GM10266 (cell line): ENCODE measurements around the gene FOXP1.

Source experiments
- DNase-seq: peaks from one replicate; pipeline ENCODE4 v3.0.0; 2012; ENCODE audit errors: extremely low spot score
- TF ChIP-seq, protein P1 (sequence below): IDR thresholded peaks from 2 replicates; pipeline ENCODE4 v1.5.1; 2012; ENCODE audit warnings: mild to moderate bottlenecking, low read depth; ENCODE audit not compliant: control insufficient read depth, insufficient read depth; ENCODE audit errors: missing control alignments

The FOXP1 gene

DNA sequence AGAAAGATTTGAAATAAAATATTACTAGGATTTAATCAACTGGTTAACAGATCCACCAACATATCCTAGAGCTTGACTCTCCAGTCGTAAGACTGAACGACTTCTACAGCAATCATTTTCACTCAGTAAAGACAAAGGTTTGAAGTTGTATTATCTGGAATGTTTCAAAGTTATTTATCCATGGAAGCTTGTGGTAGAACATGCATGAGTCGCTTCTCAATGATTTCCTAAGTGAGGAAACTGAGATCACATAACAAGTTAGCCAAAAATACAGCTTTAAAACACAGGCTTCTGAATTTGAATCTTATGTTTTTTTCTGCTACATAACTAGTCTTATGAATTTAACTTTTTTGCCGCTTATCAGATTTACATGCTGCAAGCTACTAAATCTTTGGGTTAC lies 241.8 kb downstream of the FOXP1 start:
- no peak for DNase-seq
- TF ChIP-seq, protein P1, sequence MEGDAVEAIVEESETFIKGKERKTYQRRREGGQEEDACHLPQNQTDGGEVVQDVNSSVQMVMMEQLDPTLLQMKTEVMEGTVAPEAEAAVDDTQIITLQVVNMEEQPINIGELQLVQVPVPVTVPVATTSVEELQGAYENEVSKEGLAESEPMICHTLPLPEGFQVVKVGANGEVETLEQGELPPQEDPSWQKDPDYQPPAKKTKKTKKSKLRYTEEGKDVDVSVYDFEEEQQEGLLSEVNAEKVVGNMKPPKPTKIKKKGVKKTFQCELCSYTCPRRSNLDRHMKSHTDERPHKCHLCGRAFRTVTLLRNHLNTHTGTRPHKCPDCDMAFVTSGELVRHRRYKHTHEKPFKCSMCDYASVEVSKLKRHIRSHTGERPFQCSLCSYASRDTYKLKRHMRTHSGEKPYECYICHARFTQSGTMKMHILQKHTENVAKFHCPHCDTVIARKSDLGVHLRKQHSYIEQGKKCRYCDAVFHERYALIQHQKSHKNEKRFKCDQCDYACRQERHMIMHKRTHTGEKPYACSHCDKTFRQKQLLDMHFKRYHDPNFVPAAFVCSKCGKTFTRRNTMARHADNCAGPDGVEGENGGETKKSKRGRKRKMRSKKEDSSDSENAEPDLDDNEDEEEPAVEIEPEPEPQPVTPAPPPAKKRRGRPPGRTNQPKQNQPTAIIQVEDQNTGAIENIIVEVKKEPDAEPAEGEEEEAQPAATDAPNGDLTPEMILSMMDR: no peak

DNA sequence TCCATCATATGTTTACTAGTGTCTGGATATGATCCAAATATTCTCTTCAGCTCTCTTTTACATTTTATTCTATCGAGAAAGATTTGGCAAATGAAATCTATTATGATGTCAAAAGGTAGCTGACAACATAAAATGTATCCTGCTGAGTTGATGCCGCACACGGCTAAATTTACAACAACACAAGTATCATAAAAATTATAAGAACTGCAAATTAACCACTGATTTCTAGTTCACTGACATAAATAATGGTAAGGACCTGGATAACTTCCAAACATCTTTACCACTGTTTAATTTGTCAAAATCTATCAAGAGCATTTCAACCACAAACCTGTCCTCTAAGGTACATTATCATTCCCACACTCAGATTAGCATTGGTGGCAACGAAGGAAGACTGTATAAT lies 244.5 kb downstream of the FOXP1 start:
- TF ChIP-seq, protein P1: no peak
- no peak for DNase-seq

DNA sequence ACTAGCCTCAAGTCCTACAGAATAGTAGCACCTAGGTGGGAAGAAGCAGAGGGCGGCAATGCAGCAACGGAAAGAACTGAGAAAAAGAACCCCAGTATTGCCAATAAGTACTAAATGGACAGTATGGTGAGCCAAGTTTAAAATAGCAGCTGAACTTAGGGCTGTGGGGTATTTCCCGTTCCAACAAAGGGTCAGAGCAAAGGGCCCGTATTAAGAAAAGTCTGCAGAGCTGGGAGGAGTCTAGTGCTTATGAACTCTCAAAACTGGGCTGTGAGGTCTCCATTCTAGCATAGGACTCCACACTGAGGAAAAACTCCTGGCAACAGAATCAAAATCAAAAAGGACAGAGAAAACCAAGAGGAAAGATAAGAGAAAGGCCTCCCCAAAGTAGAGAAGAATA lies 250.7 kb downstream of the FOXP1 start:
- DNase-seq: no peak
- TF ChIP-seq, protein P1: no peak

DNA sequence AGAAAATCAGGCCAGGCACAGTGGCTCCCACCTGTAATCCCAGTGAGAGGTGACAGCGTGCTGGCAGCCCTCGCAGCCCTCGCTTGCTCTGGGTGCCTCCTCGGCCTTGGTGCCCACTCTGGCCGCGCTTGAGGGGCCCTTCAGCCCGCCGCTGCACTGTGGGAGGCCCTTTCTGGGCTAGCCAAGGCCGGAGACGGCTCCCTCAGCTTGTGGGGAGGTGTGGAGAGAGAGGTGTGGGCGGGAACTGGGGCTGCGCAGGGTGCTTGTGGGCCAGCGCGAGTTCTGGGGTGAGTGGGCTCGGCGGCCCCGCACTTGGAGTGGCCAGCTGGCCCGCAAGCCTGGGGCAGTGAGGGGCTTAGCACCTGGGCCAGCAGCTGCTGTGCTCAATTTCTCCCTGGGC lies 252.6 kb downstream of the FOXP1 start:
- DNase-seq: no peak
- TF ChIP-seq, protein P1: no peak

DNA sequence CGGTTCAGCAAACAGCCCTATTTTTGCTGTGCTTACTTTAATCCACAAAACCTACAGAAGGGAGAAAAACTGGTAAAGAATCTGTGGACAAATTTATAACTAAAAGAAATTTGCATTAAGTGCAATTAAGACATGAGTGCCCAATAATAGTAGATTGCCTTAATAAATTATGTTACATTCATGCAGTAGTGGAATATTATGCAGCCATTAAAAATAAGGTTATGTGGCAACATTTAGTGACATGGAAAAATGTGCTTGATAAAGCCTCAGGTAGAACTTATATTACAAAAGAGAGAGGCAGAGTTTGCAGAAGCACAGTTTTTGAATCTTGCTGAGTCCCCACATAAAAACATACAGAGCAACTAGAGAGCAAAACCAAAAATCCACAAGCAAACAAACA lies 253.0 kb downstream of the FOXP1 start:
- no peak for DNase-seq

DNA sequence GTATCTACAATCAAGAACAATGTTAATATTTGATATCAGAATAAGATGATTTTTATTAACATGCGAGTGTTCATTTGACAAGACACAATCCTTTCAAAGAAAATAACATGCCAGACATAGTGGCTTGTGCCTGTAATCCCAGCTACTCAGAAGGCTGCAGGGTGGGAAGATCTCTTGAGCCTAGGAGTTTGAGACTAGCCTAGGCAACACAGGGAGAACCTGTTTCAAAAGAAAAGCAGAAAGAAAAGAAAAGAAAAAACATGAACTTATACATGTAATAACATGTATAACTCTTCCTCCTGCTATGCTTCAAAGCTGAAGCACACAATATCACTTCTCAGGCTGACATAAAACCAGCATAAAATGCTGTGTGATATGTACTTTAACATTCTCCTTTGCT lies 253.7 kb downstream of the FOXP1 start:
- DNase-seq: no peak
- TF ChIP-seq, protein P1: no peak

More for the DNA sequence above, 253.0 kb downstream of the FOXP1 start:
- TF ChIP-seq, protein P1: no peak

DNA sequence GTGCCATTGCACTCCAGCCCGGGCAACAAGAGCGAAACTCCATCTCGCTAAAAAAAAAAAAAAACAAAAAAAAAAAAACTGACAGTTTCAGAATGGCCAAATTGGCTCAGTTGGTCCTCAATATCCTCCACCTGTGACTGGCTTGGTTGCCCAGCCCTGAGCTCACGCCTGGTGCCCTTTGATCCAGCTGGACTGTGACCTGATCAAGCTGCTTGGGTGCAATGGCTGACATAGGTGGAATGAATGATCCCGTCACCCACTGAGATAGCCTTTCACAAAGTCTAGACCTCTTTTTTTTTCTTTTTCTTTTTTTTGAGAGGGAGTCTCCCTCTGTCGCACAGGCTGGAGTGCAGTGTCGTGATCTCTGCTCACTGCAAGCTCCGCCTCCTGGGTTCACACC lies 254.6 kb downstream of the FOXP1 start:
- no peak for DNase-seq
- TF ChIP-seq, protein P1: no peak
